HCT116 (cell line): ENCODE data around the gene ENTR1. TPM values are rescaled to one million over a fixed set of nuclear protein-coding genes. Genes with fewer than 3 reads are reported as not detected.

Source experiments
- TCF7L2 ChIP-seq: IDR thresholded peaks from 2 replicates; pipeline ENCODE4 v1.7.0; 2011; ENCODE audit warnings: borderline replicate concordance, inconsistent platforms; ENCODE audit not compliant: insufficient read depth, insufficient read length; ENCODE audit errors: extremely low read depth
- ZNF274 ChIP-seq: fragments of 200-500 bp; sonication (Bioruptor generic); IDR thresholded peaks from 2 replicates; pipeline ENCODE4 v1.6.1; 2014; ENCODE audit warnings: mild to moderate bottlenecking, low read depth, low read length, inconsistent platforms
- total RNA-seq: library from RNA; stranded (reverse); gene quantifications from one replicate; pipeline ENCODE4 v1.2.1, GENCODE V29; 2021; ENCODE audit not compliant: unreplicated experiment
- TF ChIP-seq, protein P1 (sequence below), 3 experiments: fragments of 200-600 bp in 1 of 3; sonication (generic) in 1 of 3; IDR thresholded peaks in 2 of 3; conservative IDR thresholded peaks in 1 of 3; 2 replicates each; pipeline ENCODE4 v1.5.1; 2012 to 2017; ENCODE audit warnings: low read depth in 2 of 3, low read length in 2 of 3, antibody characterized with exemption in 1 of 3, borderline replicate concordance in 1 of 3, control low read depth in 1 of 3, mild to moderate bottlenecking in 1 of 3, mixed read lengths in 1 of 3, mixed run types in 1 of 3, moderate library complexity in 1 of 3; ENCODE audit not compliant: insufficient read depth in 1 of 3
- TF ChIP-seq, protein P2 (sequence below): IDR thresholded peaks from 2 replicates; pipeline ENCODE4 v1.6.1; 2012
- TF ChIP-seq, protein P3 (sequence below): IDR thresholded peaks from 2 replicates; pipeline ENCODE4 v1.6.1; 2012; ENCODE audit warnings: low read depth

The ENTR1 gene
- total RNA-seq, 1 experiment from 2014 or later = 119 TPM

DNA sequence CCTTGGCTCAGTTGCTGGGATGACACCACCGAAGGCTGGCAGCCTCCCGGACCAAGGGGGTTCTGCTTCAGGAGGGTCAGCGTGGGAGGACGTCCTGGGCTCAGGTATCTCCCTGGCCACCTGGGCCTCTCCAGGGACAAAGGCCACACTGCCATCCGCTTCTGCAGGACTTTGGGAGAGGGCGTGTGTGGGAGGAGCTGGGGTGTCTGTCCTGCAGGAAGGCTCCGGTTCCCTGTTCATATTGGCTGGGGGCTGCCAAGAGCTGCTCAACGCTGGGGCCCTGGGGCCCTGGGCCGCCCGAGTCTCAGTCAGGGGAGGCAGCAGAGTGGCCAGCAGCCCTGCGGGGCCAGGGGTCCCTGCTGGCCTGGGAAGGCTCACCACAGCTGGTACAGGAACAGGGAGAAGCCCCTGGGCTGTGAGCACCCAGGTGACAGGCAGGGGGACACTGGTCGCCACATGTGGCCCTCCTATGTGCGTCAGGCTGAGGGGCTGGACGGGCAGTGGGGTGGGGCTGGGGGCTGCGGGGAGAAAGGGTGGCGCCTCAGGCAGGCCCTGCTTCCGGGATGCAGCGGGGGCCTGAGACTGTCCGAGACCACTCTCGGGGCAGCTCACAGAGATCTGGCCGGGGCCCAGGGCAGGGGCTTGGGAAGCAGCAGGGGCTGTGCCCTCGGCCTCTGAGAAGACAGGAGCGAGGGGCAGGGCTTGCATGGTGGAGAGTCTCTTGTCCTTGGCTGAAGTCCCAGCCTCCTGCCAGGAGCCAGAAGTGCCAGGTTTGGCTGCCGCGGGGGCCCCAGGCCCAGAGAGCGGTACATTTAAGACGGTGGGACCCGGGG is 32.0 kb downstream of the ENTR1 start (continued):
- TF ChIP-seq, protein P1, sequence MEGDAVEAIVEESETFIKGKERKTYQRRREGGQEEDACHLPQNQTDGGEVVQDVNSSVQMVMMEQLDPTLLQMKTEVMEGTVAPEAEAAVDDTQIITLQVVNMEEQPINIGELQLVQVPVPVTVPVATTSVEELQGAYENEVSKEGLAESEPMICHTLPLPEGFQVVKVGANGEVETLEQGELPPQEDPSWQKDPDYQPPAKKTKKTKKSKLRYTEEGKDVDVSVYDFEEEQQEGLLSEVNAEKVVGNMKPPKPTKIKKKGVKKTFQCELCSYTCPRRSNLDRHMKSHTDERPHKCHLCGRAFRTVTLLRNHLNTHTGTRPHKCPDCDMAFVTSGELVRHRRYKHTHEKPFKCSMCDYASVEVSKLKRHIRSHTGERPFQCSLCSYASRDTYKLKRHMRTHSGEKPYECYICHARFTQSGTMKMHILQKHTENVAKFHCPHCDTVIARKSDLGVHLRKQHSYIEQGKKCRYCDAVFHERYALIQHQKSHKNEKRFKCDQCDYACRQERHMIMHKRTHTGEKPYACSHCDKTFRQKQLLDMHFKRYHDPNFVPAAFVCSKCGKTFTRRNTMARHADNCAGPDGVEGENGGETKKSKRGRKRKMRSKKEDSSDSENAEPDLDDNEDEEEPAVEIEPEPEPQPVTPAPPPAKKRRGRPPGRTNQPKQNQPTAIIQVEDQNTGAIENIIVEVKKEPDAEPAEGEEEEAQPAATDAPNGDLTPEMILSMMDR (IDR thresholded peaks at IDR 0.05 in 2 of 3, conservative IDR thresholded peaks at IDR 0.05 in 1 of 3; ENCODE audit: borderline replicate concordance in 1 of 3, insufficient read depth in 1 of 3, low read depth in 2 of 3, low read length in 2 of 3) = no peak
- no peak for TF ChIP-seq TCF7L2
- no peak for TF ChIP-seq ZNF274
- TF ChIP-seq, protein P2, sequence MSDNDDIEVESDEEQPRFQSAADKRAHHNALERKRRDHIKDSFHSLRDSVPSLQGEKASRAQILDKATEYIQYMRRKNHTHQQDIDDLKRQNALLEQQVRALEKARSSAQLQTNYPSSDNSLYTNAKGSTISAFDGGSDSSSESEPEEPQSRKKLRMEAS = no peak
- TF ChIP-seq, protein P3, sequence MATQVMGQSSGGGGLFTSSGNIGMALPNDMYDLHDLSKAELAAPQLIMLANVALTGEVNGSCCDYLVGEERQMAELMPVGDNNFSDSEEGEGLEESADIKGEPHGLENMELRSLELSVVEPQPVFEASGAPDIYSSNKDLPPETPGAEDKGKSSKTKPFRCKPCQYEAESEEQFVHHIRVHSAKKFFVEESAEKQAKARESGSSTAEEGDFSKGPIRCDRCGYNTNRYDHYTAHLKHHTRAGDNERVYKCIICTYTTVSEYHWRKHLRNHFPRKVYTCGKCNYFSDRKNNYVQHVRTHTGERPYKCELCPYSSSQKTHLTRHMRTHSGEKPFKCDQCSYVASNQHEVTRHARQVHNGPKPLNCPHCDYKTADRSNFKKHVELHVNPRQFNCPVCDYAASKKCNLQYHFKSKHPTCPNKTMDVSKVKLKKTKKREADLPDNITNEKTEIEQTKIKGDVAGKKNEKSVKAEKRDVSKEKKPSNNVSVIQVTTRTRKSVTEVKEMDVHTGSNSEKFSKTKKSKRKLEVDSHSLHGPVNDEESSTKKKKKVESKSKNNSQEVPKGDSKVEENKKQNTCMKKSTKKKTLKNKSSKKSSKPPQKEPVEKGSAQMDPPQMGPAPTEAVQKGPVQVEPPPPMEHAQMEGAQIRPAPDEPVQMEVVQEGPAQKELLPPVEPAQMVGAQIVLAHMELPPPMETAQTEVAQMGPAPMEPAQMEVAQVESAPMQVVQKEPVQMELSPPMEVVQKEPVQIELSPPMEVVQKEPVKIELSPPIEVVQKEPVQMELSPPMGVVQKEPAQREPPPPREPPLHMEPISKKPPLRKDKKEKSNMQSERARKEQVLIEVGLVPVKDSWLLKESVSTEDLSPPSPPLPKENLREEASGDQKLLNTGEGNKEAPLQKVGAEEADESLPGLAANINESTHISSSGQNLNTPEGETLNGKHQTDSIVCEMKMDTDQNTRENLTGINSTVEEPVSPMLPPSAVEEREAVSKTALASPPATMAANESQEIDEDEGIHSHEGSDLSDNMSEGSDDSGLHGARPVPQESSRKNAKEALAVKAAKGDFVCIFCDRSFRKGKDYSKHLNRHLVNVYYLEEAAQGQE = no peak
